Pancreas (tissue), 10 donors: ENCODE results near the gene GAN. TPM values are rescaled to one million over a fixed set of nuclear protein-coding genes. Genes with fewer than 3 reads are reported as not detected.
"Not testable (repeated sequence)": the region's sequence is repeated elsewhere in the genome, so short reads cannot be mapped to it uniquely, and the experiment has no call there.

ENCODE experiments used
- ATAC-seq, 4 donors: fragments of 200-7000 bp; cut with Tn5 transposase; one replicate each; pipeline versions ENCODE4 v1.8.0 to v1.9.1; 2020; ENCODE audit warnings: mild to moderate bottlenecking in 4 of 4, moderate library complexity in 4 of 4
- DNase-seq, 6 donors: peaks; one replicate each; pipeline ENCODE4 v3.0.0-alpha.2; 2020
- FAIRE-seq: peaks from 2 replicates; lab custom pipeline; 2012; peaks lifted over from hg19 to GRCh38; lab: Jason Lieb, UNC
- H3K27ac ChIP-seq, 4 donors: fragments of 200-600 bp; sonication (generic); 1 replicate in 3 of 4; 2 replicates in 1 of 4; pipeline versions ENCODE4 v1.5.0 to v1.8.0; 2020
- H3K27me3 ChIP-seq, 4 donors: fragments of 200-600 bp; one replicate each; pipeline ENCODE4 v1.8.0; 2021
- H3K36me3 ChIP-seq, 3 donors: fragments of 200-600 bp; sonication (generic) in 1 of 3; one replicate each; pipeline versions ENCODE4 v1.5.0 to v1.8.0; 2020 to 2021
- H3K4me1 ChIP-seq, 3 donors: fragments of 200-600 bp; one replicate each; pipeline ENCODE4 v1.8.0; 2021
- H3K4me3 ChIP-seq, 4 donors: fragments of 200-600 bp; sonication (generic) in 2 of 4; one replicate each; pipeline versions ENCODE4 v1.5.0 to v1.8.0; 2020 to 2021
- H3K9me3 ChIP-seq, 4 donors: fragments of 200-600 bp; one replicate each; pipeline ENCODE4 v1.8.0; 2021
- WGBS, 2 donors: extraction: QIAGEN DNeasy Blood & Tissue Kit; methylation state at CpG; one replicate each; pipeline ENCODE4 v1.1.7; 2013; 5-methylcytosine and 5-hydroxymethylcytosine counted together
- intact Hi-C, 3 donors: fragments of 100-400 bp; cut with DNase I; formaldehyde crosslinking; loops; one replicate each; pipeline versions ENCODE4 v1.11.1 to v1.14.2; 2022
- polyA plus RNA-seq, 2 donors: library from polyadenylated mRNA; stranded (reverse); fragments of 200-250 nt; gene quantifications; one replicate each; pipeline ENCODE4 v1.2.3, GENCODE V29; 2013
- total RNA-seq, 6 donors: library from RNA; stranded (reverse); fragmentation: NEBNext Ultra II Directional in 4 of 6; extraction: Animal tissue kit (Norgen Biotek cat#: 25700) in 4 of 6; gene quantifications; one replicate each; pipeline versions ENCODE4 v1.2.1 to v1.2.4, GENCODE V29; 2021 to 2023
- TF ChIP-seq, protein P1 (sequence below), 4 donors: fragments of 200-600 bp; sonication (generic) in 3 of 4; IDR thresholded peaks; one replicate each; pipeline versions ENCODE4 v1.5.0 to v1.8.0; 2021; ENCODE audit warnings: antibody characterized with exemption in 4 of 4
- donor health status: healthy with polysubstance abuse.
- donor health status: DM: no; HTN: no; CAD: no; lungs with moderate emphysema.
- donor health status: DM: no; HTN: no; CAD: no.
- donor health status: control.
- donor health status: control.
- donor health status: Bipolar disorder and iron deficiency.
- donor health status: DM: yes; HTN: yes; CAD: no.
- donor health status: DM: no; HTN: no; CAD: no.
- donor health status: DM: no; HTN: no; CAD: no.
- donor health status: DM: yes; HTN: yes; CAD: no.

The GAN gene
- total and polyA plus RNA-seq, 8 donors, result 0.68 to 4.8 (median 3.8) TPM

DNA sequence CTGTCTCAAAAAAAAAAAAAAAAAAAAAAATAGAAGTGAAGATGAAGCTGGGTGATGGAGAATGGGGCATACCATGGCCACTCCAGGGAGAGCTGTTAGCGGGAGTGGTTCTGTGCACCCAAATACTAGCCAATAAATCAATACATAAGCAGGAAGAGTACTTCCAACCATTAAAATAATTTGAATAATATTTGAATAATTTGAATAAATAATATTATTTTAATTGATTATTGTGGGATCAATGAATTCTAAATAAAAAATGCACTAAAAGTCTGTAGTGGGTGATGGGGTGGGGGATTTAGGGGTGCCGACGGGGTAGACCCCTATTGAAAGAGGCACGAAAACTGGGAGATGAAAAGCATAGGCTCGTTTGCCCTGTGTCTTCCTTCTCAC, 88.4 kb downstream of the GAN start:
- H3K27ac ChIP-seq, result no peak overlapping the region
- H3K9me3 ChIP-seq, result no peaks in the 10 kb centered on the region
- WGBS, 2 donors, result 21 to 22% methylated on average over 5 of the region's 5 CpGs
- no peak for ATAC-seq
- intact Hi-C loops, result loop anchor here in 2 of 3 donors (5.0 kb wide), 2 partner anchors 319 to 329 kb away; no protein-coding TSS in a partner anchor
- no peak for DNase-seq
- FAIRE-seq, result no peak
- H3K4me1 ChIP-seq, result peaks cover 0 to 3% (median 0%) of the 10 kb centered on the region in 3 donors
- no peaks in the 10 kb centered on the region for H3K36me3 ChIP-seq
- TF ChIP-seq, protein P1, sequence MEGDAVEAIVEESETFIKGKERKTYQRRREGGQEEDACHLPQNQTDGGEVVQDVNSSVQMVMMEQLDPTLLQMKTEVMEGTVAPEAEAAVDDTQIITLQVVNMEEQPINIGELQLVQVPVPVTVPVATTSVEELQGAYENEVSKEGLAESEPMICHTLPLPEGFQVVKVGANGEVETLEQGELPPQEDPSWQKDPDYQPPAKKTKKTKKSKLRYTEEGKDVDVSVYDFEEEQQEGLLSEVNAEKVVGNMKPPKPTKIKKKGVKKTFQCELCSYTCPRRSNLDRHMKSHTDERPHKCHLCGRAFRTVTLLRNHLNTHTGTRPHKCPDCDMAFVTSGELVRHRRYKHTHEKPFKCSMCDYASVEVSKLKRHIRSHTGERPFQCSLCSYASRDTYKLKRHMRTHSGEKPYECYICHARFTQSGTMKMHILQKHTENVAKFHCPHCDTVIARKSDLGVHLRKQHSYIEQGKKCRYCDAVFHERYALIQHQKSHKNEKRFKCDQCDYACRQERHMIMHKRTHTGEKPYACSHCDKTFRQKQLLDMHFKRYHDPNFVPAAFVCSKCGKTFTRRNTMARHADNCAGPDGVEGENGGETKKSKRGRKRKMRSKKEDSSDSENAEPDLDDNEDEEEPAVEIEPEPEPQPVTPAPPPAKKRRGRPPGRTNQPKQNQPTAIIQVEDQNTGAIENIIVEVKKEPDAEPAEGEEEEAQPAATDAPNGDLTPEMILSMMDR (IDR thresholded peaks at IDR 0.05), result no peak
- H3K27me3 ChIP-seq, result no peaks in the 10 kb centered on the region
- H3K4me3 ChIP-seq, result peak overlapping the region in 1 of 4 donors; percentile 26

DNA sequence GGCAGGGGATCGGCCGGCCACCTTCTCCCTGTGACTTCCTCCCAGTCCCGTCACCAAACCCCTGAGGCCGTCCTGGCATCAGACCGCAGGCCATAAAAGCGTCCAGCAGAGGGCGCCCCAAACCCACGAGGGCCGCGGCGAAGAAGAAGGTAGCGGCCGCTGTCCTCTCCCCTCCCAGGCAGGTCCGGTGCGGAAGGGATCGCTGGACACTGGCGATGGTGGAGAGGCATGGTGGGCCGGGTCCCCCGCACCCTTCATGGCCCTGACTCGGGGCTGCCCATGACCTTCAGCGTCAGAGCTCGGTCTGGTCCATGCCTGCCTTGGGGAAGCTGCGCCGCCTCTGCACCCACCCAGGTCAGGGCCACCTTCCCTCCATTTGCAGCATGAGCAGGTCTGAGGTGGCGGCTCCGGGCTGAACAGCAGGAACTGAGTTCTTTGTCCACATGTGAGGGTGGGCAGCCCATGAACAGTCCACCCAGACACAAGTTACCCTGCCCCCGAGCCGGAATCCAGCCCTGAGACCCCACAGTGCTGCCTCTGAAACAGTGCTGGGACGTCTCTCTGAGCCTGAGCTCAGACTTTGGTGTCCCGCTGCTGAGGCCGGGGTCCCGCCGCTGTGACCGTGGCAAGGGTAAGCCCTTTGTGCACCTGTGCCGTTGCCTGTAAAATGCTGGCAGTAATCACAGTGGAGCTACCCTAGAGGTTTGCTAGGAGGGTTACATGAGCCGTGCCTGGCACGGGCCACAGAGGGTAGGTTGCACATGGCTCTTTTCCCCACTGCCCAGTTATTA, 89.0 kb downstream of the GAN start:
- 14 to 18% methylated on average over 37 of the region's 37 CpGs for WGBS, 2 donors
- no peaks in the 10 kb centered on the region for H3K27me3 ChIP-seq
- H3K36me3 ChIP-seq, result no peaks in the 10 kb centered on the region
- H3K4me3 ChIP-seq, result peak overlapping the region in 1 of 4 donors; percentile 26
- peak; percentile 94 to 97 (median 96) for ATAC-seq
- peak; percentile 67 to 98 (median 87) for DNase-seq
- TF ChIP-seq, protein P1 (IDR thresholded peaks at IDR 0.05), result peak; percentile 92 to 97 (median 96)
- no peaks in the 10 kb centered on the region for H3K9me3 ChIP-seq
- peaks cover 0 to 3% (median 0%) of the 10 kb centered on the region in 3 donors for H3K4me1 ChIP-seq
- no peak overlapping the region for H3K27ac ChIP-seq
- intact Hi-C loops, result loop anchor here in 2 of 3 donors (5.0 kb wide), 2 partner anchors 319 to 329 kb away; no protein-coding TSS in a partner anchor
- FAIRE-seq, result no peak

DNA sequence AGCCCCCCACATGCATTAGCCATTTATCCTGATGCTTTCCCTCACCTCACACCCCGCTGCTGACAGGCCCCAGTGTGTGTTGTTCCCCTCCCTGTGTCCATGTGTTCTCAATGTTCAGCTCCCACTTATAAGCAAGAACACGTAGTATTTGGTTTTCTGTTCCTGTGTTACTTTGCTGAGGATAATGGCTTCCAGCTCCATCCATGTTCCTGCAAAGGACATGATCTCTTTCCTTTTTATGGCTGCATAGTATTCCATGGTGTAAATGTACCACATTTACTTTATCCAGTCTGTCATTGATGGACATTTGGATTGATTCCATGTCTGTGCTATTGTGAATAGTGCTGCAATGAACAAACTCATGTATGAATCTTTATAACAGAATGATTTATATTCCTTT, 90.2 kb downstream of the GAN start:
- H3K4me3 ChIP-seq, H3K36me3 ChIP-seq, DNase-seq, FAIRE-seq, intact Hi-C loops, H3K27ac ChIP-seq, H3K9me3 ChIP-seq, H3K4me1 ChIP-seq, ATAC-seq, H3K27me3 ChIP-seq: not testable (repeated sequence)
- 66 to 98% methylated on average over 2 of the region's 2 CpGs for WGBS, 2 donors

DNA sequence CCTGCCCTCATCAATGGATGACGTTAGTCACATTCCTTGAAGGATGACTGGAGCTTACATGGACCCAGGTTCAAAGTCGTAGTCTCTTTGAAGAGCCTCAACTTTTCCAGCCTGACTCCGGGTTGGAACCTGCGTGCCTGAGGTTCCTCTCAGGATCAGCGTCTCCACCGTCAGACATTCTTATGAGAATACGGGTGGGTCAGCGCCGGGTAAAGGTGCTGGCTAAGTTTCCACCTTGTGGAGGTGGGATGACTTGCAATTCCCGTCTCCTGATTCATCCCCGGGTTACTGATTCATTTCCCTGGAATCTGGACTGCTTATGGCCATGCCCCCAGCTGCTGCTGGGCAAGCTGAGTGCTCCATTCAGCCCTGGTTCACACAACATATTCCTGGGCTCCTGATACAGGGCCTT, 90.9 kb downstream of the GAN start:
- no peaks in the 10 kb centered on the region for H3K36me3 ChIP-seq
- TF ChIP-seq, protein P1 (IDR thresholded peaks at IDR 0.05), result no peak
- no peak for FAIRE-seq
- 38 to 49% methylated on average over 11 of the region's 11 CpGs for WGBS, 2 donors
- intact Hi-C loops, result no loop called here
- ATAC-seq, result peak; percentile 24 to 56 (median 40)
- DNase-seq, result peak in 2 of 6 donors; percentile 17 to 30
- H3K4me3 ChIP-seq, result no peak overlapping the region
- no peak overlapping the region for H3K27ac ChIP-seq
- H3K27me3 ChIP-seq, result no peaks in the 10 kb centered on the region
- H3K9me3 ChIP-seq, result no peaks in the 10 kb centered on the region
- peaks cover 0 to 3% (median 0%) of the 10 kb centered on the region in 3 donors for H3K4me1 ChIP-seq

DNA sequence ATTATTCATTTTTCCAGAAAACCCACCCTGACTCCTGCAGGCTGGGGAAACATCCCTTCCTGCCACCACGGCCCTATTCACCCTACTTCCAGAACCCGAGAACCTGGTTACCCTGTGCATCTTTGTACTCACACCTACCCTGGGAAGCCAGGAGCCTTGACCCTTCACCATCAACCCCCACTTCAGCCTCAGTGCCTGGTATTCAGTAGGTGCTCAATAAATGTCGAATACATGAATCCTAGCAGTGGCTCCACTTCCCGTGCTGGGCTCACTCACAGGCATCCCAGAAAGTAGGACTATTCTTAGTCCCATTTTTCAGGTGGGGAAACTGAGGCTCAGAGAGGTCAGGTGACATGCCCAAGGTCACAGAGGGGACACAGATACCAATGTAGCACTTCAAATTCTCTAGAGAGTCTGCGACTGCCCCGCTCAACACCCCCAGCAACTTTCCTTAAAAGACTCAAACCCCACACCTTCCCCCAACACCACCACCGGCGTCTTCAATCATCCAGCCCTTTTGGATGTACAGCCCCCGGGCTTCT, 93.7 kb downstream of the GAN start:
- Histone ChIP-seq H3K4me1 (peaks cover 0 to 3% (median 0%) of the 10 kb centered on the region in 3 donors), H3K36me3 (no peaks in the 10 kb centered on the region), H3K27ac (no peak overlapping the region), H3K9me3 (no peaks in the 10 kb centered on the region), H3K27me3 (no peaks in the 10 kb centered on the region), H3K4me3 (no peak overlapping the region)
- 70 to 79% methylated on average over 9 of the region's 9 CpGs for WGBS, 2 donors
- no peak for FAIRE-seq
- TF ChIP-seq, protein P1 (IDR thresholded peaks at IDR 0.05), result no peak
- ATAC-seq, result no peak
- intact Hi-C loops, result no loop called here
- no peak for DNase-seq
